A172 (cell line): ENCODE measurements around the gene BACE1-AS. TPM values are rescaled to one million over a fixed set of nuclear protein-coding genes. Genes with fewer than 3 reads are reported as not detected.

Experiments
- DNase-seq: peaks from one replicate; pipeline ENCODE4 v3.0.0-alpha.2; 2015; ENCODE audit warnings: low spot score
- total RNA-seq: library from RNA; depleted of rRNA; stranded (reverse); fragments of >200 nt; shearing (Covaris generic); gene quantifications from 2 replicates; pipeline ENCODE4 v1.2.3, GENCODE V29; 2014

Gene BACE1-AS
- total RNA-seq, 1 experiment from 2014 or later = 3.2 TPM

GRCh38 chr11:117289795-117290194 lies 1.4 kb upstream of the BACE1-AS start:
- no peak for DNase-seq

GRCh38 chr11:117292616-117293015 lies 1.5 kb downstream of the BACE1-AS start:
- DNase-seq = no peak

GRCh38 chr11:117295438-117296137 lies 4.4 kb downstream of the BACE1-AS start:
- no peak for DNase-seq

- no peak for DNase-seq
These were observed 5.7 kb downstream of the BACE1-AS start for GRCh38 chr11:117296881-117297280.

GRCh38 chr11:117298195-117298594 lies 7.0 kb downstream of the BACE1-AS start:
- DNase-seq = no peak

GRCh38 chr11:117299351-117300282 lies 8.5 kb downstream of the BACE1-AS start:
- no peak for DNase-seq

- no peak for DNase-seq
These were observed 9.1 kb downstream of the BACE1-AS start for GRCh38 chr11:117300283-117300663.

- DNase-seq = no peak
These were observed 9.6 kb downstream of the BACE1-AS start for GRCh38 chr11:117300773-117301172.

GRCh38 chr11:117302228-117302627 lies 11.1 kb downstream of the BACE1-AS start:
- no peak for DNase-seq

- no peak for DNase-seq
These were observed 12.0 kb downstream of the BACE1-AS start for GRCh38 chr11:117303101-117303500.

GRCh38 chr11:117303646-117304315 lies 12.6 kb downstream of the BACE1-AS start:
- no peak for DNase-seq

- no peak for DNase-seq
These were observed 14.0 kb downstream of the BACE1-AS start for GRCh38 chr11:117305145-117305544.

GRCh38 chr11:117309310-117309709 lies 18.2 kb downstream of the BACE1-AS start:
- no peak for DNase-seq

GRCh38 chr11:117313091-117313490 lies 21.9 kb downstream of the BACE1-AS start:
- no peak for DNase-seq

GRCh38 chr11:117313828-117314768 lies 23.0 kb downstream of the BACE1-AS start:
- no peak for DNase-seq

GRCh38 chr11:117314840-117315239 lies 23.7 kb downstream of the BACE1-AS start:
- DNase-seq = no peak

- no peak for DNase-seq
These were observed 24.4 kb downstream of the BACE1-AS start for GRCh38 chr11:117315285-117316196.

GRCh38 chr11:117316197-117316961 lies 25.2 kb downstream of the BACE1-AS start, which contains the start of gene BACE1:
BACE1 (minus strand) TSS chr11:117316256; CDS start chr11:117315795, 461 bp downstream.
- peak; percentile 47 for DNase-seq

GRCh38 chr11:117318738-117319137 lies 27.6 kb downstream of the BACE1-AS start:
- DNase-seq = no peak
